Measurements from ENCODE around the gene ERC1.
"Not testable (repeated sequence)": the region's sequence is repeated elsewhere in the genome, so short reads cannot be mapped to it uniquely, and the experiment has no call there.

Gene ERC1

GRCh38 chr12:1080520-1081223, 89.6 kb downstream of the ERC1 start:
- FAIRE-seq = no peak

DNA sequence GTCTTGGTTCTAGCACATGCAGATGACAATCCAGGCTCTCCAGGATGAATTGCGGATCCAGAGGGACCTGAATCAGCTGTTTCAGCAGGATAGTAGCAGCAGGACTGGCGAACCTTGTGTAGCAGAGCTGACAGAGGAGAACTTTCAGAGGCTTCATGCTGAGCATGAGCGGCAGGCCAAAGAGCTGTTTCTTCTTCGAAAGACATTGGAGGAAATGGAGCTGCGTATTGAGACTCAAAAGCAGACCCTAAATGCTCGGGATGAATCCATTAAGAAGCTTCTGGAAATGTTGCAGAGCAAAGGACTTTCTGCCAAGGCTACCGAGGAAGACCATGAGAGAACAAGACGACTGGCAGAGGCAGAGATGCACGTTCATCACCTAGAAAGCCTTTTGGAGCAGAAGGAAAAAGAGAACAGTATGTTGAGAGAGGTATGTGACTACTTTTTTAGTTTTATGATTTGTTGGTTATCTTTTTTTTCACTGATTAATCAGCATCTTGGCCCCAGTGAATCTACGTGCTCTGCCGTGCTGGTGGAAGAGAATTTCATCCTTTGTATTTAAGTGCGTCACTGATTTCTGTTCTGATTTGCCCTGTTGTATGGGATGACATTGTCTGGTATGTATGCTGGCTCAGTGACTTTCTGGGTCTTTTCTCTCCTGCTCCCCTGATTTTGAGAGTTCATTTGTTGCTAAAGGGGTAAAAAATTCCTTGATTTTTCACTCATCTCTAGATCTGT, 92.3 kb downstream of the ERC1 start:
- no peak for FAIRE-seq

GRCh38 chr12:1083889-1084262, 92.9 kb downstream of the ERC1 start:
- no peak for FAIRE-seq

- no peak for FAIRE-seq
Measured at GRCh38 chr12:1091350-1091749, 100.3 kb downstream of the ERC1 start.

- no peak for FAIRE-seq
Measured at GRCh38 chr12:1093166-1093751, 102.2 kb downstream of the ERC1 start.

GRCh38 chr12:1094714-1095113, 103.7 kb downstream of the ERC1 start:
- no peak for FAIRE-seq

GRCh38 chr12:1099158-1099557, 108.1 kb downstream of the ERC1 start:
- no peak for FAIRE-seq

DNA sequence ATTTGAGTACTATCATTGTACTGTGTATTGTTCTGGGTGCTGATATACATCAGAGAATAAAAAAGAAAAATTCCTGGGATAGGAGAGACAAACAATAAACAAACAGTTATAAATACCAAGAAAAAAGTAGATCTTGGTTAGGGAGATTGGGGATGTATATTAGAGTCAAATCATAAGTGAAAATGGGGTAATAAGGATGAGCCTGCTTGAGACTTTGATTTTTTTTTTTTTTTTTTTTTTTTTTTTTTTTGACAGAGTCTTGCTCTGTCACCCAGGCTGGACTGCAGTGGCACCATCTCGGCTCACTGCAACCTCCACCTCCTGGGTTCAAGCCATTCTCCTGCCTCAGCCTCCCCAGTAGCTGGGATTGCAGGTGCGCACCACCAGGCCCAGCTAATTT, 108.6 kb downstream of the ERC1 start:
- not testable (repeated sequence) for FAIRE-seq

GRCh38 chr12:1102115-1102514, 111.1 kb downstream of the ERC1 start:
- no peak for FAIRE-seq

DNA sequence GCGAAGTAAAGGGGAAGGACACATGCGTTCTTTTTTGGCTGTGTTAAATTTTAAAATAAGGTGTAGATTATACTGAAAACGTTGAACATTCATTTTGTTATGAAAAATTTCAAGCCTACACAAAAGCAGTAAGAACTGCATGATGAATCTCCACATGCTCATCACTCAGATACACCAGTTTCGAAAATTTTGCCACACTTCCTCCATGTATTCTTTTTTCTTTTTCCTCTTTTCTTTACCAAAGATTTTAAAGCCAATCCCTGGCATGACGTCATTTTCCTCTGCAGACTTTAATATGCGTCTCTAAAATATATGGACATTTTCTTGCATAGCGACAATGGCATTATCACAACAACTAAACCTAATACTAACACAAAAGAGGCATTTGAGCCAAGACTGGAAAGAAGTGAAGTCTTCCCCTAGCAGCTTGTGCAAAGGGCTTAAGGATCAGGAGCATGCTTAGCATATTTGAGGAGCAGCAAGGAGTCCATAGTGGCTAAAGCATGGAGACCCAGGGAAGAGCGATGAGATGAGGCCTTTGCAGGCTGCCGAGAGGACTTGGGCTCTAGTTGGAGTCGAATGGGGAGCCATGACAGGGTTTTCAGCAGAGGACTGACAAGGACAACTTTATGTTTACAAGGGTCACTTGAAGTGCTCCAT, 111.9 kb downstream of the ERC1 start:
- no peak for FAIRE-seq

DNA sequence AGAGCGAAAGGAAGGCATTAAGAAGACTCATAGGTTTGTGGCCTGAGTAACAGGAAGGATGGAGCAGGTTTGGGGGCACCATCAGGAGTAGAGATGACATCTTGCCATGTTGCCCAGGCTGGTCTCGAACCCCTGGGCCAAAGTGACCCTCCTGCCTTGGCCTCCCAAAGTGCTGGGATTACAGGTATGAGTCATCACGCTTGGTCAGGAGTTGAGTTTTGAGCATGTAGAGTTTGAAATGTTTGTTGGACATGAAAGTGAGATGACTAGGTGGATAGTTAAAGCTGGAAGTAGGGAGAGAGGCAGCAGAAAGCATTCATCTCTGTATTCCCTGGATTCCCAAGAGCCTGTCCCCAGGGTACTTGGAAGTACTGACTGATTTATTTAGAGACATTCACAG, 112.6 kb downstream of the ERC1 start:
- FAIRE-seq = no peak

DNA sequence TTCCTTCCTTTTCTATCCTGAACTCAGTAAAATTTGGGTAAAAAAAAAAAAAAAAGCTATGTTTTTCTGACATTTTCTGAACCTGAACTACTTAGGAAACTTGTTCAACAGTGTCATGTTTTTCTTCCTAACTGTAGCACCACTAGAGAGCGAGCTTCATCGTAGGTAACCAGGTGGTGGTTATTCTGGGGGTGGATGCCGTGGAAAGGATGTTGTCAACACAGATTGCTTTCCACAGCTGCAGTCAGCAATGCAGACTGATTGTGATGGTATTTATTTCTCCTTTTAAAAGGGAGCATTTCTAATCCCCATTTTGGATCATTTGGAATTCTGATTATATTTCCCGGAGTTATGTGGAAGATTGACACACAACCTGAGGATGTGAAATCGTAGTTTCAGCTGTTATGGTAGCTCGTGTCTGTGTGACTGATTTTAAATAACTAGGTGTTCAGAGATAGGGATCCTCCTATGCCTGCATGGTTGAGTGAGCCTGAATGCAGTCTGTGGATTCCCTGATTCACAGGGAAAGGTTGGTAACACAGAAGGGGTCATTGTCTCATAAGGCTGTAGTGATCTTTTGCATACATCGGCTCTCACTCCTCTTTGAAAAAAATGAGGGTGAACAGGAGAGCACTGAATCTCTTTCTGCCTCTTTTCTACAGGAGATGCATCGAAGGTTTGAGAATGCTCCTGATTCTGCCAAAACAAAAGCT, 113.2 kb downstream of the ERC1 start:
- no peak for FAIRE-seq

- no peak for FAIRE-seq
Measured at GRCh38 chr12:1107669-1108068, 116.6 kb downstream of the ERC1 start.

GRCh38 chr12:1108276-1108675, 117.3 kb downstream of the ERC1 start:
- FAIRE-seq = no peak

- FAIRE-seq = no peak
Measured at GRCh38 chr12:1115484-1116231, 124.6 kb downstream of the ERC1 start.

GRCh38 chr12:1117371-1117770, 126.3 kb downstream of the ERC1 start:
- no peak for FAIRE-seq

- peak; percentile 88 for FAIRE-seq
Measured at GRCh38 chr12:1117970-1118563, 127.0 kb downstream of the ERC1 start.

DNA sequence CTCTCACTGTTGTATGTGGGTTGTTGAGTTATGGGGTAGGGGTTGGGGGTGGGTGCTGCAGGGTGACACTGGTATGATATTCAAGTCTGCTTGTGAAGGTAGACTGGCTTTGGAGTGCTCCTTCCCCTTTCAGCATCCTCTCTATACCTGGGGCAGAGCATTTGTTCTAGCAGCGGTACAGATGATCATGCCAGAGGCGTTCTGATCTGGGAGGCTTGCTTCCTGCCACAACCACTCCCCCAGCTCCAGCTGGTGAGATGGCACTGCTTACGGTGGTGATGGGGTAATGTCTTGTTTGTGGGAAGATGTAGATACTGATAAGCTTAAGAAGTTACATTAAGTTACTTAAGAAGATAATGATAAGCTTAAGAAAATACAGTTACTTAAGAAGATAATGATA, 131.8 kb downstream of the ERC1 start:
- FAIRE-seq = no peak

DNA sequence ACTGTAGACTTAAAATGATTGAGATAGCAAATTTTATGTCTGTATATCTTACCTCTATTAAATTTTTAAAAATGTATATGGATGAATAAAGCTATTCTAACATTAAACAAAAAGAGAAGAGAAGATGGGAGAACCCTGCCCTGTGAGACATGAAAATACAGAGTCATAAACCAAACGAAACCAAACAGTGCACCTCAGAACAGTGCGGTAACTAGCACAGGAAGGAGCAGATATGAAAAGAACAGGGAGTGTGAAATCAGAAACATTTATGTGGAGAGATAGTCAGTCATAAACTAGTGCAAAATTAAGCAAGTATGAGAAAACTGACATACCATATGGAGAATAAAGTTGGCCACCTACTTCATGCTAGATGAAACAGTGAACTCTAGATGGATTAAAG, 135.1 kb downstream of the ERC1 start:
- no peak for FAIRE-seq

- no peak for FAIRE-seq
Measured at GRCh38 chr12:1127021-1127420, 136.0 kb downstream of the ERC1 start.

GRCh38 chr12:1130164-1130563, 139.1 kb downstream of the ERC1 start:
- FAIRE-seq = no peak

DNA sequence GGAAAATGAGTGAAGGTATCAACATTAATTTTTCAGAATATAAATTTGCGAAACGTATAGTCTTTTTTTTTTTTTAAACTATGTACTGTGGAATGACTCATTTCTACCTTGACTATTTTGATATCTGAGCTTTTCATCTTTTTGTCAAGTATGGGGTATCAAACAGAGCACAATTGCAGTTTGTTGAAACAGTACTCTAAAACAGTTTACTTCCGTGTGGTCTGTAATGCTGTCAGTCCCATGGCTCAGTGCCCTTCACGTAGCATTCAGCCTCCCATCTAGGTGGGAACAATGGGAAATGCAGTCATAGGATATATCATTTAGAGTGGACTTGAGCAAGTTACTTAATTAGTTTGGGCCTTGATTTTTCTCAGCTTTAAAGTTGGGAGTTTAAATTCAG, 139.5 kb downstream of the ERC1 start:
- FAIRE-seq = no peak

Measured in endometrium (tissue), 2 donors.